Measurements from ENCODE around the gene RCAN2.
"Not testable (repeated sequence)": the region's sequence is repeated elsewhere in the genome, so short reads cannot be mapped to it uniquely, and the experiment has no call there.

RCAN2 gene

DNA sequence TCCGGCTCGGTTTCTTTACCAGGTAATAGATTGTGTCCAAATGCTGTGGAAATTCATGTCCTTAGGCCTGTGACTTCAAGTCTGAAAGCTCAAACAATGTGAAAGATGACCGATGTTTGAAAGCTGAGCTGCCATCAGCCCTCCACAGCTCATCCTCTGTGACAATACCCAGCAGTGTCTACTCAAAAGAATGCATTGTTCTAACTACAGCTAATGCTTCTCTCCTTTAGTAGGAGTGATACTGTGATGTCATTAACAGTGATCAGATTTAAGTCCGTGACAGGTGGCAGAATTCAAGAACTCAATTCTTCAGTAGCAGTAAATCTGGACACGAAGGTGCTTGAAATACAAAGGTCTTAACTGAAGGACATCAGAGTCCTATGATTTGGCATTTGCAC, 97.3 kb downstream of the RCAN2 start:
- Mint-ChIP-seq H3K4me3 (no peak overlapping the region), H3K4me1 (no peaks in the 10 kb centered on the region), H3K27me3 (peaks cover 5% of the 10 kb centered on the region), H3K36me3 (ENCODE audit: low read depth) (no peaks in the 10 kb centered on the region), H3K9me3 (no peaks in the 10 kb centered on the region), H3K27ac (no peak overlapping the region)
- DNase-seq (no peak), ATAC-seq (no peak)

DNA sequence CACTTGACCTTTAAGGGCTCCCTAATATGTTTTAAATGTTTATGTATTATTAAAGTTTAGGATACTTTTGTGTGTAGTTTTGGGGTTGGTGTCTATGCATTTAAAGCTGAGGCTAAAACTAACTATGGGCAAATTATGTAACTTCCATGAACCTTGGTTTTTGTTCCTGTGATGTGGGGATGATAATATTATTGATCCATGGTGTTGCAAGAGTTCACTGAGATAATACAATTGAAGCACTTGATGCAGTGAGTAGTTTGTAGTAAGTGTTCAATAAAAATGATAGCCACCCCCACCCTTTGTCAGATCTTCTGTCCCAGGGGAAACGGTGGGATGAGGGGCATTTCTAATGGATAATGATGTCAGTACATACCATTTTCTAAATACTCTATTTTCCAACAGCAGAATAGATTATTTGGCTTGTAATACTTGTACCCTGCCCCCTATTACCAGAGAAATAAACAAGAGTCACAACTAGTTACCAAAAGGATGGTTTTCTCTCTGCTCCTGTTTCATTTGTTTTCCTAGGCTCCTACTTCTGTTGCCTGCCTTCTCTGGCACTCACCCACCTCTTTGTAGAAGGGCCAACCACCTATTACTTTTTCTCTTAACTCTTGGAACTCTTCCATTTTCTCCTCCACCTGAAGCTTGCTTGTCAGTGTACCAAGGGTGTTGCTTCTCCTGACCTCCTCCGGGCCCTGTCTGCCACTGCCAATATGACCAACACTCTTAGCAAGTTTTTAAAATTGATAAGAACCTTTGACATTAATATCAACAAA, 97.9 kb downstream of the RCAN2 start:
- Mint-ChIP-seq H3K27ac (no peak overlapping the region), H3K4me3 (no peak overlapping the region), H3K36me3 (ENCODE audit: low read depth) (no peaks in the 10 kb centered on the region), H3K27me3 (peaks cover 5% of the 10 kb centered on the region), H3K4me1 (no peaks in the 10 kb centered on the region), H3K9me3 (no peaks in the 10 kb centered on the region)
- no peak for ATAC-seq
- DNase-seq, result no peak

DNA sequence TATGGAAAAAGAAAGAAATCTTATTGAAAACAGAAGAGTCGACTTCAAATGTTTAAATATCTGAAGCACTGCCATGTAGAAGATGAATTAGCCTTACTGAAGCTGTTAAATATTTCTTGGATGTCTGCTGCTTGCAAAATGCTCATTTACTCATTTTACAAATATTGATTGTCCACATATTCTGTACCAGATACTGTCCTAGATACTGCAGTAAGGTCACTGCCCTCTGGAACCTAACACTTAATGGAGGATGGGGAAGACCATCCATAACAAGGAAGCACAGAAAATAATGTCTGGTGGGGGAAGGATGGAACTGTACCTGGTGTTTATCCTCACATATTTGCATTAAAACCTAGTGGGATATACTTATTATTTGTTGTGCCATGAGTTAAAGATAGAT, 99.0 kb downstream of the RCAN2 start:
- DNase-seq (no peak), ATAC-seq (no peak)
- H3K9me3 Mint-ChIP-seq, result no peaks in the 10 kb centered on the region
- no peaks in the 10 kb centered on the region for H3K4me1 Mint-ChIP-seq
- no peak overlapping the region for H3K4me3 Mint-ChIP-seq
- no peaks in the 10 kb centered on the region for H3K36me3 Mint-ChIP-seq (ENCODE audit: low read depth)
- no peak overlapping the region for H3K27ac Mint-ChIP-seq
- peaks cover 5% of the 10 kb centered on the region for H3K27me3 Mint-ChIP-seq

- ATAC-seq (no peak), DNase-seq (no peak)
- Mint-ChIP-seq H3K27me3 (peaks cover 8% of the 10 kb centered on the region), H3K36me3 (ENCODE audit: low read depth) (no peaks in the 10 kb centered on the region), H3K4me1 (no peaks in the 10 kb centered on the region), H3K27ac (no peak overlapping the region), H3K9me3 (no peaks in the 10 kb centered on the region), H3K4me3 (no peak overlapping the region)
These were observed 100.9 kb downstream of the RCAN2 start for GRCh38 chr6:46390153-46390876.

DNA sequence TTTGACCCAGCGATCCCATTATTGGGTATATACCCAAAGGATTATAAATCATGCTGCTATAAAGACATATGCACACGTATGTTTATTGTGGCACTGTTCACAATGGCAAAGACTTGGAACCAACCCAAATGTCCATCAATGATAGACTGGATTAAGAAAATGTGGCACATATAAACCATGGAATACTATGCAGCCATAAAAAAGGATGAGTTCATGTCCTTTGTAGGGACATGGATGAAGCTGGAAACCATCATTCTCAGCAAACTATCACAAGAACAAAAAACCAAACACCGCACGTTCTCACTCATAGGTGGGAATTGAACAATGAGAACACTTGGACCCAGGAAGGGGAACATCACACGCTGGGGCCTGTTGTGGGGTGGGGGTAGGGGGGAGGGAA, 103.5 kb downstream of the RCAN2 start:
- not testable (repeated sequence) for H3K36me3 Mint-ChIP-seq (ENCODE audit: low read depth); DNase-seq; H3K4me3 Mint-ChIP-seq; H3K9me3 Mint-ChIP-seq; H3K27ac Mint-ChIP-seq; ATAC-seq; H3K4me1 Mint-ChIP-seq
- H3K27me3 Mint-ChIP-seq, result peaks cover 13% of the 10 kb centered on the region

DNA sequence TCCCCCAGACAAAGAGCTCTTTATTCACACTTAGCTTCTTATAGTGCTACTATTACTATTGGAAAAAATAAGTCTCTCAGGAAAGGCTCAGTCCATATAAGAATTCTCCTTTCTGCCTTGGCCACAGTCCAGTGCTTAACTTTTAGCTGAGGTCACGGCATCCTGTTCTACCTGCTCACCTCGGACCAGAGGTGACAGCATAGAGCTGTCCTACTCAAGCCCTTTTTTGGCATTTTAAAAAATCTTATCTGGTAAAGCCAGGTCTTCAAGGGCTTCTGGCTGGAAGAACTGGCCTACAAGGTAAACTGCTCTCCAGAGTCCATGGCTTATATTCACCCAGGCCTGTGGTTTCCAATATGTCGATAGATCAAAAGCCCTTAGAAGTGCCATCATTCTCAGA, 109.7 kb downstream of the RCAN2 start:
- H3K9me3 Mint-ChIP-seq, result no peaks in the 10 kb centered on the region
- DNase-seq, result no peak
- no peak for ATAC-seq
- H3K36me3 Mint-ChIP-seq (ENCODE audit: low read depth), result no peaks in the 10 kb centered on the region
- H3K4me1 Mint-ChIP-seq, result peaks cover under 1% of the 10 kb centered on the region
- no peak overlapping the region for H3K27ac Mint-ChIP-seq
- peaks cover 15% of the 10 kb centered on the region for H3K27me3 Mint-ChIP-seq
- H3K4me3 Mint-ChIP-seq, result no peak overlapping the region

DNA sequence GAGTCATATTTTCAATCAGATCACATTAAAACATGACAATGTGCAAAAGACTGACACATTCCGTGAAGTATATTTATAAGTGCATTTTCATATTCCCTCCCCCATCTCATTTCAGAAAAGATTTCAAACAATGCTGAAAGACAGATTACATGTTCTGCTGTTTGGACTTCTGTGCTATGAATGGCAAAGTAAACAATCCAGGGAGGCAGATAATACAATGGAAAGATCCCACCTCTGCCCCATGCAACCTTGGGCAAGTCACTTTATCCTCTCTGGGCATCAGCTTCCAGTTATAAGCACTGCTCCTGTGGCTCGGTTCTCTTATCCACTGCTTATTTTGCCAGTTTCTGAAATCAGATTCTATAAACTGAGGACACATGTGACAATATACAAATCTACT, 110.2 kb downstream of the RCAN2 start:
- Mint-ChIP-seq H3K4me1 (peaks cover 3% of the 10 kb centered on the region), H3K27me3 (peaks cover 15% of the 10 kb centered on the region), H3K36me3 (ENCODE audit: low read depth) (no peaks in the 10 kb centered on the region), H3K9me3 (no peaks in the 10 kb centered on the region), H3K4me3 (no peak overlapping the region), H3K27ac (no peak overlapping the region)
- ATAC-seq, result no peak
- DNase-seq, result no peak

DNA sequence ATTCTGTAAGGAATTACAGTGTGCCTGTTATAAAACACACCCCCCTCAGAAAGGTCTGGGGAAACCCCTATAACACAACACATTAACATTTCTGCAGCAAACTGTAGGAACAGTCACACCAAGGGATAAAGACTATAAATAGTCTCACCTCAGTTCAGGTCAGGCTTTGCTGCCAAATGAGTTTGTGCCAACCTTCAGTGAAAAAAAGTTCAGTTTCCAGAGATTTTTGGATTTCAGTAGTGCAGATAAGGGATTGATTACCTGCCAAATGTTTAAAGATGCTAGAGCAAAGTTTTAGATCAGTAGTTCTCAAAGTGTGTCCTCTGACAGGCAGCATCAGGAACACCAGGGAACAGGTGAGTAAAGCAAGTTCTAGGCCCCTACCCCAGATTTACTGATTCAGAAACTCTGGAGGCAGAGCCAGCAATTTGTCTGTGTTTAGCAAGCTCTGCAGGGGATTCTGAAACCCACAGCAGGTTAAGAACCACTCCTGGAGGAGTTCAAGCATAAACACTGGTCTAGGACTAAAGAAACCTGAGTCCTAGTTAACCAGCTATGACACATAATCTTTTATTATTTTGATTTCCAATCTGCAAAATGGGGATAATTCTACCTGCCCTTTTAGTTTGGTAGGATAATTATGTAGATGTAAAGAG, 111.0 kb downstream of the RCAN2 start:
- Mint-ChIP-seq H3K4me3 (no peak overlapping the region), H3K27me3 (peaks cover 12% of the 10 kb centered on the region), H3K9me3 (no peaks in the 10 kb centered on the region), H3K4me1 (peaks cover 3% of the 10 kb centered on the region), H3K27ac (no peak overlapping the region), H3K36me3 (ENCODE audit: low read depth) (no peaks in the 10 kb centered on the region)
- ATAC-seq (no peak), DNase-seq (no peak)

- Mint-ChIP-seq H3K36me3 (ENCODE audit: low read depth) (no peaks in the 10 kb centered on the region), H3K4me1 (peaks cover 3% of the 10 kb centered on the region), H3K27me3 (peaks cover 8% of the 10 kb centered on the region), H3K9me3 (no peaks in the 10 kb centered on the region), H3K27ac (no peak overlapping the region), H3K4me3 (no peak overlapping the region)
- DNase-seq (no peak), ATAC-seq (no peak)
These were observed 112.3 kb downstream of the RCAN2 start for GRCh38 chr6:46378882-46379416.

DNA sequence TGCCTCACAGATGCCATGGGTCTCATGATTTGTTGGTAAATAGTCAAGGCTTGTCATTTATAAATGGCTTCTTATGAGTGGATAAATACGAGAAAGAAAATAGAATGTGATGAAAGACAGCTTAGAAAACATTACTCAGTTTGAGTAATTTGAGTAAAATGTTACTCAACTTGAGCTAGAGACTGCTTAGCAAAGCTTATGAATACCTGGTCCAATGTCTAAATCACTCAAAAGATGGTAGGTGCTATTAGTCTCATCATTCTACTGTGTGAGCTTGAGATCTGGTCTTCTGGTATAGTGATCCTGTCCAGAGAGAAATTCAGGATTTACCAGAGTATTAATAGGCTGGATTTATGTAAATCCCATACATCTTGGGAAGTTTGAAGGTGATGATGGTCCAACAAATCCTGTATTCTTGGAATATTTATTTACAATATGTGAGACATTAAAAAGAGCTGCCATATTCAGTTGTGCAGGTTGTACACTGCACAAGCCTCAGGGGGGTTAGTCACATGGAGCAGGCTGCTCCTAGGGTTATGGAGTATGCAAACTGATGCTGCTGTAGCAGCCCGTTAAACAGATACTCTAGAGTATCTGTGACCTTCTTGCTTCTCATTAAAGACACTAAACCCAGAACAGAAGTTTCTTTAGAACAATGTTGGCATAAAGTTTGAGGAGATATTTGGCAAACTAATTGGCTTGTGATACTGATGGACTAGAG, 112.9 kb downstream of the RCAN2 start:
- Mint-ChIP-seq H3K4me3 (no peak overlapping the region), H3K27ac (no peak overlapping the region), H3K4me1 (peaks cover 3% of the 10 kb centered on the region), H3K9me3 (no peaks in the 10 kb centered on the region), H3K36me3 (ENCODE audit: low read depth) (no peaks in the 10 kb centered on the region), H3K27me3 (peaks cover 5% of the 10 kb centered on the region)
- no peak for ATAC-seq
- no peak for DNase-seq

- no peak for ATAC-seq
- no peak overlapping the region for H3K27ac Mint-ChIP-seq
- DNase-seq, result no peak
- no peak overlapping the region for H3K4me3 Mint-ChIP-seq
- H3K9me3 Mint-ChIP-seq, result no peaks in the 10 kb centered on the region
- H3K4me1 Mint-ChIP-seq, result peaks cover 3% of the 10 kb centered on the region
- peaks cover 3% of the 10 kb centered on the region for H3K27me3 Mint-ChIP-seq
- no peaks in the 10 kb centered on the region for H3K36me3 Mint-ChIP-seq (ENCODE audit: low read depth)
These were observed 114.0 kb downstream of the RCAN2 start for GRCh38 chr6:46377209-46377608.

DNA sequence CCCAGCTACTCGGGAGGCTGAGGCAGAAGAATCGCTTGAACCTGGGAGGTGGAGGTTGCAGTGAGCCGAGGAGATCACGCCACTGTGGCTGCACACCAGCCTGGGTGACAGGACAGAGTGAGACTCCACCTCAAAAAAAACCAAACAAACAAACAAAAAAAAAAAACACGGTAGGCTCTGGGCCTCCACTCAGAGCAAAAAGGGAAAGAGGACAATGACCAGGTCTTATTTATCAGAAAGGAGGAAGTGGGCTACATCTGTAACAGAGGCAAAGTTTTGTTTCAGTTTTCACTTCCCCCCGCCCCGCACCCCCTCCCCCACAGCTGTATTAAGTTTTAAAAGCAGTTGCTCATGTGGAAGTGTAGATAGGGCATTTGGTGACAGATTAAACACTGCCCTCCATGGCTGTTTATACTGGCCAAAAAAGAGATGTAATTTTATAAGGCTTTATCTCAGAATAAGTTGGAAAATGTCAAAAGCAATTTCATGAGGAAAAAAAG, 114.6 kb downstream of the RCAN2 start:
- peaks cover 3% of the 10 kb centered on the region for H3K4me1 Mint-ChIP-seq
- ATAC-seq (no peak), DNase-seq (no peak)
- peaks cover 2% of the 10 kb centered on the region for H3K27me3 Mint-ChIP-seq
- H3K4me3 Mint-ChIP-seq, result no peak overlapping the region
- H3K36me3 Mint-ChIP-seq (ENCODE audit: low read depth), result no peaks in the 10 kb centered on the region
- H3K9me3 Mint-ChIP-seq, result no peaks in the 10 kb centered on the region
- no peak overlapping the region for H3K27ac Mint-ChIP-seq

GRCh38 chr6:46370622-46371021, 120.6 kb downstream of the RCAN2 start:
- ATAC-seq (no peak), DNase-seq (no peak)
- Mint-ChIP-seq H3K9me3 (no peaks in the 10 kb centered on the region), H3K4me3 (no peak overlapping the region), H3K36me3 (ENCODE audit: low read depth) (no peaks in the 10 kb centered on the region), H3K4me1 (no peaks in the 10 kb centered on the region), H3K27ac (no peak overlapping the region), H3K27me3 (peaks cover 3% of the 10 kb centered on the region)

- Mint-ChIP-seq H3K9me3 (no peaks in the 10 kb centered on the region), H3K36me3 (ENCODE audit: low read depth) (no peaks in the 10 kb centered on the region), H3K27me3 (peaks cover 9% of the 10 kb centered on the region), H3K4me3 (no peak overlapping the region), H3K27ac (no peak overlapping the region), H3K4me1 (no peaks in the 10 kb centered on the region)
- ATAC-seq (no peak), DNase-seq (no peak)
These were observed 123.1 kb downstream of the RCAN2 start for GRCh38 chr6:46368169-46368536.

All from activated naive CD8-positive, alpha-beta T cell treated with anti-CD3 and anti-CD28 coated beads, Interleukin-2, amount 50 U/mL, for 24 hours (primary cell).